PC-3 (cell line): ENCODE measurements around the gene TAF4. TPM values are rescaled to one million over a fixed set of nuclear protein-coding genes. Genes with fewer than 3 reads are reported as not detected.

ENCODE experiments used
- ATAC-seq: fragments of 200-7000 bp; cut with Tn5 transposase; 2 replicates; pipeline ENCODE4 v1.9.1; 2020; ENCODE audit warnings: mild to moderate bottlenecking, moderate library complexity
- BruUV-seq: library from RNA; stranded (reverse); fragments of 400-500 nt; replicated peaks from 2 replicates; lab custom pipeline; 2021; lab: Mats Ljungman, UMichigan
- CTCF ChIA-PET: fragments of 300-600 bp; sonication (Branson Sonifier 250); formaldehyde crosslinking; loops from one replicate; lab custom pipeline; 2022; ENCODE audit warnings: antibody characterized with exemption; lab: Charles Lee
- POLR2A ChIA-PET: fragments of 300-600 bp; sonication (Branson Sonifier 250); formaldehyde crosslinking; loops from one replicate; lab custom pipeline; 2022; ENCODE audit warnings: antibody characterized with exemption; ENCODE audit not compliant: unreplicated experiment; lab: Charles Lee
- DNase-seq: peaks from one replicate; pipeline ENCODE4 v3.0.0-alpha.2; 2015
- H2AFZ ChIP-seq: fragments of 300-600 bp; sonication (generic); 2 replicates; pipeline ENCODE4 v1.6.0; 2016; ENCODE audit warnings: antibody characterized with exemption, low read length
- H3F3A ChIP-seq: fragments of 300-600 bp; sonication (generic); one replicate; pipeline ENCODE4 v1.6.0; 2017; ENCODE audit warnings: antibody characterized with exemption, low read length, control low read depth, mild to moderate bottlenecking; ENCODE audit not compliant: unreplicated experiment
- H3K27ac ChIP-seq: fragments of 300-600 bp; sonication (generic); 2 replicates; pipeline ENCODE4 v1.5.1; 2016; ENCODE audit warnings: mild to moderate bottlenecking, low read length
- H3K27me3 ChIP-seq: fragments of 300-600 bp; sonication (generic); 2 replicates; pipeline ENCODE4 v1.6.1; 2016; ENCODE audit warnings: low read length, mixed read lengths
- H3K36me3 ChIP-seq: fragments of 300-600 bp; sonication (generic); 2 replicates; pipeline ENCODE4 v1.6.1; 2016; ENCODE audit warnings: low read depth, mixed run types, low read length, mixed read lengths
- H3K4me1 ChIP-seq: fragments of 300-600 bp; sonication (generic); 2 replicates; pipeline ENCODE4 v1.5.1; 2016; ENCODE audit warnings: low read length; ENCODE audit not compliant: insufficient read depth
- H3K4me2 ChIP-seq: fragments of 300-600 bp; sonication (generic); 2 replicates; pipeline ENCODE4 v1.6.0; 2016; ENCODE audit warnings: low read length
- H3K4me3 ChIP-seq: fragments of 300-600 bp; sonication (generic); 2 replicates; pipeline ENCODE4 v1.5.1; 2016; ENCODE audit warnings: mild to moderate bottlenecking, low read length, mixed read lengths
- H3K79me2 ChIP-seq: fragments of 300-600 bp; sonication (generic); 2 replicates; pipeline ENCODE4 v1.6.1; 2017; ENCODE audit warnings: low read length, mixed read lengths
- H3K9ac ChIP-seq: fragments of 300-600 bp; sonication (generic); 2 replicates; pipeline ENCODE4 v1.6.0; 2016; ENCODE audit warnings: mild to moderate bottlenecking, low read length
- H3K9me2 ChIP-seq: fragments of 300-600 bp; sonication (generic); replicated peaks from 2 replicates; pipeline ENCODE4 v1.6.1; 2016; ENCODE audit warnings: mixed run types, low read length, mixed read lengths
- H3K9me3 ChIP-seq: fragments of 300-600 bp; sonication (generic); 2 replicates; pipeline ENCODE4 v1.6.1; 2016; ENCODE audit warnings: low read length, mixed read lengths
- H4K20me1 ChIP-seq: fragments of 300-600 bp; sonication (generic); 2 replicates; pipeline ENCODE4 v1.6.1; 2016; ENCODE audit warnings: low read length, mixed read lengths
- EZH2 ChIP-seq: fragments of 300-600 bp; sonication (generic); IDR thresholded peaks from one replicate; pipeline ENCODE4 v1.6.1; 2017; ENCODE audit warnings: antibody characterized with exemption, mild to moderate bottlenecking, low read length; ENCODE audit not compliant: unreplicated experiment
- EZH2phosphoT487 ChIP-seq: fragments of 300-600 bp; sonication (generic); IDR thresholded peaks from 2 replicates; pipeline ENCODE4 v1.6.1; 2018; ENCODE audit warnings: mild to moderate bottlenecking, antibody characterized with exemption, low read length, borderline replicate concordance
- intact Hi-C: fragments of 100-400 bp; cut with micrococcal nuclease; formaldehyde crosslinking; loops from 2 replicates; pipeline ENCODE4 v1.9.0; 2023
- total RNA-seq: library from RNA; depleted of rRNA; stranded (reverse); fragments of >200 nt; gene quantifications from 2 replicates; pipeline ENCODE4 v1.2.3, GENCODE V29; 2014
- TF ChIP-seq, protein P1 (sequence below): fragments of 300-600 bp; sonication (generic); conservative IDR thresholded peaks from 2 replicates; pipeline ENCODE4 v1.5.1; 2017; ENCODE audit warnings: antibody characterized with exemption, low read depth, mild to moderate bottlenecking, low read length

Gene TAF4
- total RNA-seq, 1 experiment from 2014 or later: 9.6 TPM

DNA sequence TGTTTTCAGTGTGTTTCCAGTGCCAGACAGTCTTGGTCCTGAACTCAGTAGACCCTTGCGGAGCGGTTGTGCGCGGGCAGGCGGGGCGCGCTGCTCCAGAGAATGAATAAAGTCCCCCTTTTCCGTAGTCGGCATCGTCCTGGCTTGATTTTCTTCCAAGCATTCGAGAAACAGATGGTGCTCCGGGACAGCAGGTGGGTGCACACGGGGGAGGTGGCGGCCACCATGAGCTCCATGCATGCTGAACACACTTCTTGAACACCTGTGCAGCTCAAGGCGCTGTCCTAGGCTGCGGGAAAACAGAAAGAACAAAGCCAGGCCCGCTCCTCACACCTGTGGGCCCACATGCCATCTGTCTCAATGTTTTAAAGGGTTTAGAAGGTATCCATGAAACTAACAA, 125.2 kb downstream of the TAF4 start:
- Histone ChIP-seq H3F3A (no peaks in the 10 kb centered on the region), H4K20me1 (no peaks in the 10 kb centered on the region), H3K4me1 (no peaks in the 10 kb centered on the region), H2AFZ (no peak overlapping the region), H3K9me2 (no peaks in the 10 kb centered on the region), H3K27me3 (no peaks in the 10 kb centered on the region), H3K4me3 (no peak overlapping the region), H3K36me3 (no peaks in the 10 kb centered on the region), H3K9ac (no peak overlapping the region), H3K4me2 (no peak overlapping the region), H3K79me2 (no peaks in the 10 kb centered on the region), H3K27ac (no peak overlapping the region), H3K9me3 (no peaks in the 10 kb centered on the region)
- TF ChIP-seq EZH2phosphoT487 (no peak), EZH2 (no peak)
- TF ChIP-seq, protein P1, sequence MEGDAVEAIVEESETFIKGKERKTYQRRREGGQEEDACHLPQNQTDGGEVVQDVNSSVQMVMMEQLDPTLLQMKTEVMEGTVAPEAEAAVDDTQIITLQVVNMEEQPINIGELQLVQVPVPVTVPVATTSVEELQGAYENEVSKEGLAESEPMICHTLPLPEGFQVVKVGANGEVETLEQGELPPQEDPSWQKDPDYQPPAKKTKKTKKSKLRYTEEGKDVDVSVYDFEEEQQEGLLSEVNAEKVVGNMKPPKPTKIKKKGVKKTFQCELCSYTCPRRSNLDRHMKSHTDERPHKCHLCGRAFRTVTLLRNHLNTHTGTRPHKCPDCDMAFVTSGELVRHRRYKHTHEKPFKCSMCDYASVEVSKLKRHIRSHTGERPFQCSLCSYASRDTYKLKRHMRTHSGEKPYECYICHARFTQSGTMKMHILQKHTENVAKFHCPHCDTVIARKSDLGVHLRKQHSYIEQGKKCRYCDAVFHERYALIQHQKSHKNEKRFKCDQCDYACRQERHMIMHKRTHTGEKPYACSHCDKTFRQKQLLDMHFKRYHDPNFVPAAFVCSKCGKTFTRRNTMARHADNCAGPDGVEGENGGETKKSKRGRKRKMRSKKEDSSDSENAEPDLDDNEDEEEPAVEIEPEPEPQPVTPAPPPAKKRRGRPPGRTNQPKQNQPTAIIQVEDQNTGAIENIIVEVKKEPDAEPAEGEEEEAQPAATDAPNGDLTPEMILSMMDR: no peak
- no peak for ATAC-seq
- ChIA-PET POLR2A (no interaction called here), CTCF (no interaction called here)
- intact Hi-C loops: no loop called here
- no peak for DNase-seq
- no TSS peak for BruUV-seq

GRCh38 chr20:61939691-61940360, 125.9 kb downstream of the TAF4 start:
- ChIA-PET POLR2A (no interaction called here), CTCF (no interaction called here)
- Histone ChIP-seq H3K9me3 (no peaks in the 10 kb centered on the region), H3K9me2 (no peaks in the 10 kb centered on the region), H3K4me1 (no peaks in the 10 kb centered on the region), H3K4me3 (no peak overlapping the region), H3K79me2 (no peaks in the 10 kb centered on the region), H3K27me3 (no peaks in the 10 kb centered on the region), H3K36me3 (no peaks in the 10 kb centered on the region), H3K27ac (no peak overlapping the region), H3F3A (no peaks in the 10 kb centered on the region), H3K4me2 (no peak overlapping the region), H3K9ac (no peak overlapping the region), H2AFZ (no peak overlapping the region), H4K20me1 (no peaks in the 10 kb centered on the region)
- TF ChIP-seq EZH2 (no peak), EZH2phosphoT487 (no peak)
- TF ChIP-seq, protein P1: no peak
- intact Hi-C loops: no loop called here
- ATAC-seq: no peak
- BruUV-seq: no TSS peak
- DNase-seq: no peak

DNA sequence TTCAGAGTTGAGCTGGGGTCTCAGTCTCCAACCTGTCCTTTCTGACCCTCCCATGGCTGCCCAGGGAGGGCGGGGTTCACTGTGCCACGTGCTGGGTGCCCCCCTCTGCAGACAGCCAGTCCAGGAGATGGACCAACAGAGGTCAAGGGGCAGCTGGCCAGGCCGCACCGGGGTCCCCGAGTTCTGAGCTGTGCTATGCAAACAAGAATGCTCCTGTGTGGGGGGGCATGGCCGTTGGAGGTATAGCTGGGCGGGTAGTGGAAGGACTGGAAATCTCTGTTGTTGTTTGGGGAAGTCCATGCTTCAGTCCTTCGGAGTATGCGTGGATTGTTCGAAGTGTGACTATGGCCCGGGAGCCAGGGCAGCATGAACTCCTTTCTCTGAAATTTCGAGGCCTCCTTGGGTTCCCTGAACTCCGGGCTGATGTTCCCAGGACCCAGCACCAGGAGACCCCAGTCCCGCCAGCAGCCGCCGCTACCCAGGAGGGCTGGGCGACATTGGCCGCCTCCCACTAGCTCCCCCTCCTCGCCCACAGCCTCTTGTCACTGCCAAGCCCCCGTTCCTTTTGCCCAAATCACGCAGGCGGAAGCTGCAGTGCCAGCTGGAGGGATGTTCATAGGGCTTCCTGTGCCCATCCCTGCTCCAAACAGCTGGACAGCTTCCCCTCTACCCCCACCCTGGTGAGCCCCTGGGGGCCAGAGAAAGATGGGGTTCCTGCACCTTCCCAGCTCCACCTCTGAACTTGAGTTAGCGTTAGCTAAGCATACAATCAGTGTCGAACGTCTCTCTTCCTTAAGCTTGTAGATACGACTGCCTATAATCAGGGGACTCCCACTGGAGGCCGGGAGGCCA, 126.6 kb downstream of the TAF4 start:
- no peak overlapping the region for H3K9ac ChIP-seq
- TF ChIP-seq EZH2phosphoT487: no peak
- TF ChIP-seq EZH2: no peak
- TF ChIP-seq, protein P1: no peak
- H3K36me3 ChIP-seq: no peaks in the 10 kb centered on the region
- DNase-seq (no peak), ATAC-seq (no peak)
- no peaks in the 10 kb centered on the region for H4K20me1 ChIP-seq
- no peaks in the 10 kb centered on the region for H3K27me3 ChIP-seq
- H2AFZ ChIP-seq: no peak overlapping the region
- no peaks in the 10 kb centered on the region for H3K79me2 ChIP-seq
- intact Hi-C loops: no loop called here
- ChIA-PET POLR2A (no interaction called here), CTCF (no interaction called here)
- no peak overlapping the region for H3K27ac ChIP-seq
- no peaks in the 10 kb centered on the region for H3K9me2 ChIP-seq
- H3K9me3 ChIP-seq: no peaks in the 10 kb centered on the region
- no peak overlapping the region for H3K4me2 ChIP-seq
- H3K4me3 ChIP-seq: no peak overlapping the region
- no peaks in the 10 kb centered on the region for H3F3A ChIP-seq
- no peaks in the 10 kb centered on the region for H3K4me1 ChIP-seq
- BruUV-seq: no TSS peak
